Activated CD4-positive, alpha-beta T cell treated with anti-CD3 and anti-CD28 coated beads, Interleukin-2, amount 50 U/mL, for 48 hours (primary cell): Measurements from ENCODE around the gene CCDC184.
"Not testable (repeated sequence)": the region's sequence is repeated elsewhere in the genome, so short reads cannot be mapped to it uniquely, and the experiment has no call there.

Experiments
- DNase-seq, 2 experiments: peaks; one replicate each; pipeline ENCODE4 v3.0.0-alpha.2; 2020

Gene CCDC184

DNA sequence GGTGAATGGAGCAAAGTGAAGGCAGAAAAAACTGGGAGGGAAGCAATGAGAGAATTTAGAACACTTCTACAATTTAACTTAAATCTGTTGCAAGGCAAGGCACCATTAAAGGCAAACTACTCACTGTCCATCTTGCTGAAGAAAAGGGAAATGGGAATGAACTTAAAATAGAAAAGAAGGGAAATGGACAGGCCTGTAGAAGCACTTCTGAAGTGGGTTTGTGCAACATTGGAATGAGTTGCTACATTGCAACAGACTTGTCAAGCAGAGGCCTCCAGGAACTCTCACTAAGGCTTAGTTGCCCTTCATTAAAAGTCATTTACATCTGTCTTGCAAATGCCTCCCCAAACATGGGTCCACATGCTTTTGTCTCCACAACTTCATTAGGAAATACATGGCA, 33.3 kb downstream of the CCDC184 start:
- DNase-seq = no peak

- no peak for DNase-seq
Measured at GRCh38 chr12:48219631-48220030, 36.2 kb downstream of the CCDC184 start.

DNA sequence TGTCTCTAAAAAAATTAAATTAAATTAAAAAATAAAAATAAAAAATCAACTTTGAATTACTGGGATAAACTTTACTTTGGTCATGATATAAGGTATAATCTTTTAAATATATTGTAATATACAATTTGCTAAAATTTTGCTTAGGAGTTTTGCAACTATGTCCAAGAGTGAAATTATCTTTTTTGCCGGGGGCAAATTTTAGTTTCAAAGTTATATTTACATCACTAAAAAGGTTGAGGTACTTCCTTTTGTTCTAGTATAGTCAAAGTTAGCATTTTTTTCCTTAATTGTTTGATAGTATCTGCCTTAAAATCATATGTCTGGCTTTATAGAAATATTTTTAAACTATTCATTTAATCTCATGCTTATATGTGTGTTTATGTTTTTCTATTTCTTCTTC, 37.3 kb downstream of the CCDC184 start:
- no peak for DNase-seq

- DNase-seq = no peak
Measured at GRCh38 chr12:48221645-48222044, 38.2 kb downstream of the CCDC184 start.

DNA sequence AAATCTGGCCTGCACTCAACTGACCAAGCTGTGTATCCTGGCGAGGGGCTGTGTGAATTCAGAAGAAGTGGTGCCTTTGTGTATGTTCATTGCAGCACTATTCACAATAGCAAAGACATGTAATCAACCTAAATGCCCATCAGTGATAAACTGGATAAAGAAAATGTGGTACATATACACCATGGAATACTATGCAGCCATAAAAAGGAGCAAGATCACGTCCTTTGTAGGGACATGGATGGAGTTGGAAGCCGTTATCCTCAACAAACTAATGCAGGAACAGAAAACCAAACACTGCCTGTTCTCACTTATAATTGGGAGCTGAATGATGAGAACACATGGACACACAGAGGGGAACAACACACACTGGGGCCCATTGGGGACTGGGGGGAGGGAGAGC, 41.1 kb downstream of the CCDC184 start:
- DNase-seq = not testable (repeated sequence)

- DNase-seq = not testable (repeated sequence)
Measured at GRCh38 chr12:48231169-48231958, 47.9 kb downstream of the CCDC184 start.
